GM23338 (cell line): ENCODE measurements around the gene NINJ1. TPM values are rescaled to one million over a fixed set of nuclear protein-coding genes. Genes with fewer than 3 reads are reported as not detected.

Experiments
- ATAC-seq: fragments of 200-7000 bp; cut with Tn5 transposase; 3 replicates; pipeline ENCODE4 v1.9.1; 2020
- DNase-seq: peaks from one replicate; pipeline ENCODE4 v3.0.0-alpha.2; 2015; ENCODE audit warnings: low spot score
- H2AFZ ChIP-seq: fragments of 200-600 bp; sonication (generic); 2 replicates; pipeline ENCODE4 v1.8.0; 2016; ENCODE audit warnings: antibody characterized with exemption, mild to moderate bottlenecking, moderate library complexity
- H3F3A ChIP-seq: fragments of 200-600 bp; sonication (generic); replicated peaks from 2 replicates; pipeline ENCODE4 v1.8.0; 2017; ENCODE audit warnings: antibody characterized with exemption, mixed run types, low read depth
- H3K27ac ChIP-seq: fragments of 200-600 bp; sonication (generic); 2 replicates; pipeline ENCODE4 v1.6.1; 2016; ENCODE audit warnings: low read depth
- H3K27me3 ChIP-seq: fragments of 200-600 bp; sonication (generic); 2 replicates; pipeline ENCODE4 v1.8.0; 2016; ENCODE audit warnings: mild to moderate bottlenecking, mixed run types, moderate library complexity; ENCODE audit not compliant: insufficient read depth
- H3K36me3 ChIP-seq: fragments of 200-600 bp; sonication (generic); 2 replicates; pipeline ENCODE4 v1.8.0; 2016; ENCODE audit warnings: mild to moderate bottlenecking; ENCODE audit not compliant: insufficient read depth
- H3K4me1 ChIP-seq: fragments of 200-600 bp; sonication (generic); 2 replicates; pipeline ENCODE4 v1.8.0; 2016; ENCODE audit warnings: mild to moderate bottlenecking, moderate library complexity; ENCODE audit not compliant: insufficient read depth
- H3K4me2 ChIP-seq: fragments of 200-600 bp; sonication (generic); 2 replicates; pipeline ENCODE4 v1.7.1; 2017; ENCODE audit warnings: mixed run types
- H3K4me3 ChIP-seq: fragments of 200-600 bp; sonication (generic); 2 replicates; pipeline ENCODE4 v1.6.1; 2016; ENCODE audit warnings: mixed run types
- H3K79me2 ChIP-seq: fragments of 200-600 bp; sonication (generic); replicated peaks from 2 replicates; pipeline ENCODE4 v1.8.0; 2017; ENCODE audit warnings: mild to moderate bottlenecking; ENCODE audit not compliant: insufficient read depth
- H3K9me2 ChIP-seq: fragments of 200-600 bp; sonication (generic); 2 replicates; pipeline ENCODE4 v1.8.0; 2017; ENCODE audit not compliant: insufficient read depth
- H4K20me1 ChIP-seq: fragments of 200-600 bp; sonication (generic); replicated peaks from 2 replicates; pipeline ENCODE4 v1.8.0; 2017; ENCODE audit warnings: mild to moderate bottlenecking; ENCODE audit not compliant: insufficient read depth
- H3K27ac Mint-ChIP-seq: 2 replicates; pipeline ENCODE4 v1.8.0; 2020; ENCODE audit warnings: inconsistent platforms, mild to moderate bottlenecking, moderate library complexity, mixed read lengths
- H3K27me3 Mint-ChIP-seq: 3 replicates; pipeline ENCODE4 v1.8.0; 2022; ENCODE audit warnings: low read depth, mild to moderate bottlenecking, moderate library complexity, mixed read lengths, inconsistent platforms; ENCODE audit not compliant: insufficient read depth, poor library complexity
- H3K36me3 Mint-ChIP-seq: 3 replicates; pipeline ENCODE4 v1.8.0; 2021; ENCODE audit warnings: low read depth, mild to moderate bottlenecking, inconsistent platforms, moderate library complexity, mixed read lengths
- H3K4me1 Mint-ChIP-seq: 3 replicates; pipeline ENCODE4 v1.8.0; 2020; ENCODE audit warnings: mild to moderate bottlenecking, inconsistent platforms, mixed read lengths
- H3K4me3 Mint-ChIP-seq: 3 replicates; pipeline ENCODE4 v1.8.0; 2021; ENCODE audit warnings: moderate library complexity, mild to moderate bottlenecking, inconsistent platforms, mixed read lengths
- H3K9me3 Mint-ChIP-seq: 3 replicates; pipeline ENCODE4 v1.8.0; 2020; ENCODE audit warnings: moderate library complexity, mild to moderate bottlenecking, inconsistent platforms, mixed read lengths
- CREB1 ChIP-seq: fragments of 250-450 bp; sonication (Bioruptor Pico); IDR thresholded peaks from 2 replicates; pipeline ENCODE4 v1.5.0; 2020; ENCODE audit warnings: low read depth, mild to moderate bottlenecking, moderate library complexity
- JUNB ChIP-seq: IDR thresholded peaks from one replicate; pipeline ENCODE4 v1.6.1; 2016; ENCODE audit warnings: antibody characterized with exemption; ENCODE audit not compliant: unreplicated experiment
- NANOG ChIP-seq: IDR thresholded peaks from 2 replicates; pipeline ENCODE4 v1.6.1; 2016; ENCODE audit warnings: antibody characterized with exemption, borderline replicate concordance
- POLR2AphosphoS5 ChIP-seq: IDR thresholded peaks from 2 replicates; pipeline ENCODE4 v1.6.1; 2016; ENCODE audit warnings: antibody characterized with exemption, low read depth
- STAT1 ChIP-seq: IDR thresholded peaks from one replicate; pipeline ENCODE4 v1.6.1; 2016; ENCODE audit warnings: antibody characterized with exemption; ENCODE audit not compliant: unreplicated experiment
- ZNF114 ChIP-seq: fragments of 250-450 bp; sonication (Bioruptor Pico); IDR thresholded peaks from 2 replicates; pipeline ENCODE4 v1.5.0; 2020; ENCODE audit warnings: mild to moderate bottlenecking, moderate library complexity
- ZNF331 ChIP-seq: fragments of 250-450 bp; sonication (Bioruptor Pico); IDR thresholded peaks from 2 replicates; pipeline ENCODE4 v1.5.0; 2020; ENCODE audit warnings: low read depth, mild to moderate bottlenecking, moderate library complexity
- polyA plus RNA-seq: library from polyadenylated mRNA; unstranded; fragments of >200 nt; fragmentation: Nextera tagmentation; extraction: Ambion mirVana; gene quantifications from 2 replicates; pipeline ENCODE4 v1.2.1, GENCODE V29; 2016
- total RNA-seq: library from RNA; depleted of rRNA; stranded (reverse); fragments of >200 nt; shearing (Covaris generic); gene quantifications from 2 replicates; pipeline ENCODE4 v1.2.3, GENCODE V29; 2014
- TF ChIP-seq, protein P1 (sequence below): IDR thresholded peaks from one replicate; pipeline ENCODE4 v1.6.1; 2018; ENCODE audit warnings: antibody characterized with exemption; ENCODE audit not compliant: unreplicated experiment
- TF ChIP-seq, protein P2 (sequence below), 2 experiments: fragments of 200-600 bp in 1 of 2; sonication (generic) in 1 of 2; conservative IDR thresholded peaks; 2 replicates each; pipeline versions ENCODE4 v1.5.1 to v1.6.1; 2016 to 2017; ENCODE audit warnings: antibody characterized with exemption in 2 of 2, low read depth in 2 of 2, mild to moderate bottlenecking in 2 of 2, moderate library complexity in 1 of 2
- TF ChIP-seq, protein P3 (sequence below): IDR thresholded peaks from 2 replicates; pipeline ENCODE4 v1.6.1; 2016; ENCODE audit warnings: antibody characterized with exemption
- TF ChIP-seq, protein P4 (sequence below): fragments of 250-450 bp; sonication (Bioruptor Pico); IDR thresholded peaks from 2 replicates; pipeline ENCODE4 v1.5.0; 2020; ENCODE audit warnings: mild to moderate bottlenecking, moderate library complexity

Gene NINJ1
- total and polyA plus RNA-seq, 2 experiments from 2014 or later, result 36.3 to 39.7 TPM

DNA sequence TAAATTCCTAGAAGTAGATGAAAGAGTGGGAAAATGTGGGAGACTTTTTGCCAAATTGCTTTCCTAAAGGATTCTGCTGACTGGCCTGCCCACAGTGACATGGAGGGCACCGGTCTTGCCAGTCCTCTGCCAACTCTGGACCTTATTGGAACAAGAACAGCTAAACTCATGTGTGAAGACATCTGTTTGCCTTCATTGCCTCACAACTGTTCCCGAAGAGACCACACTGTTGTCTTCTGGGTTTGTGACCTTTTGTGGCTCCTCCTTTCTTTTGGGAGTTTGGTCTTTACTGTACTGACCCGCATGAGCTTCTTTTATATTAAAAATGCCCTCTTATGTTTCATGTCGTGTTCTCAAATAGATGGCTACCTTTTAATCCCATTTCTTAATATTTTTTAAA is 33.8 kb upstream of the NINJ1 start (continued):
- TF ChIP-seq, protein P1, sequence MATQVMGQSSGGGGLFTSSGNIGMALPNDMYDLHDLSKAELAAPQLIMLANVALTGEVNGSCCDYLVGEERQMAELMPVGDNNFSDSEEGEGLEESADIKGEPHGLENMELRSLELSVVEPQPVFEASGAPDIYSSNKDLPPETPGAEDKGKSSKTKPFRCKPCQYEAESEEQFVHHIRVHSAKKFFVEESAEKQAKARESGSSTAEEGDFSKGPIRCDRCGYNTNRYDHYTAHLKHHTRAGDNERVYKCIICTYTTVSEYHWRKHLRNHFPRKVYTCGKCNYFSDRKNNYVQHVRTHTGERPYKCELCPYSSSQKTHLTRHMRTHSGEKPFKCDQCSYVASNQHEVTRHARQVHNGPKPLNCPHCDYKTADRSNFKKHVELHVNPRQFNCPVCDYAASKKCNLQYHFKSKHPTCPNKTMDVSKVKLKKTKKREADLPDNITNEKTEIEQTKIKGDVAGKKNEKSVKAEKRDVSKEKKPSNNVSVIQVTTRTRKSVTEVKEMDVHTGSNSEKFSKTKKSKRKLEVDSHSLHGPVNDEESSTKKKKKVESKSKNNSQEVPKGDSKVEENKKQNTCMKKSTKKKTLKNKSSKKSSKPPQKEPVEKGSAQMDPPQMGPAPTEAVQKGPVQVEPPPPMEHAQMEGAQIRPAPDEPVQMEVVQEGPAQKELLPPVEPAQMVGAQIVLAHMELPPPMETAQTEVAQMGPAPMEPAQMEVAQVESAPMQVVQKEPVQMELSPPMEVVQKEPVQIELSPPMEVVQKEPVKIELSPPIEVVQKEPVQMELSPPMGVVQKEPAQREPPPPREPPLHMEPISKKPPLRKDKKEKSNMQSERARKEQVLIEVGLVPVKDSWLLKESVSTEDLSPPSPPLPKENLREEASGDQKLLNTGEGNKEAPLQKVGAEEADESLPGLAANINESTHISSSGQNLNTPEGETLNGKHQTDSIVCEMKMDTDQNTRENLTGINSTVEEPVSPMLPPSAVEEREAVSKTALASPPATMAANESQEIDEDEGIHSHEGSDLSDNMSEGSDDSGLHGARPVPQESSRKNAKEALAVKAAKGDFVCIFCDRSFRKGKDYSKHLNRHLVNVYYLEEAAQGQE, result no peak

DNA sequence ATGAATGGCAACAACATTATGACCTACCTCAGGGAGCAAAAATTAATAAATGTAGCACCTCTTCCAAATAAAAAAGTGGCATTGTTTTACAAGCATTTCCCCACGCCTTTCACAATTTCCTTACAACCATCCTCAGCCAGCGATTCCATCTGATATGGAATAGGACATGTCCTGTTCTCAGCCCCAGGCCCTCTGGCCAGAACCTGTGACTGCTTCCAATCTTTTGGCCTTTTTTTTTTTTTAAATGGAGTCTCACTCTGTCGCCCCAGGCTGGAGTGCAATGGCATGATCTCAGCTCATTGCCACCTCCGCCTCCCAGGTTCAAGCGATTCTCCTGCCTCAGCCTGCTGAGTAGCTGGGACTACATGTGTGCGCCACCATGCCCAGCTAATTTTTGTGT is 33.1 kb upstream of the NINJ1 start:
- no peaks in the 10 kb centered on the region for H3K4me1 Mint-ChIP-seq
- Histone ChIP-seq H3K36me3 (no peaks in the 10 kb centered on the region), H2AFZ (no peak overlapping the region), H3K9me2 (no peaks in the 10 kb centered on the region), H3K27ac (no peak overlapping the region), H3K4me3 (no peak overlapping the region), H4K20me1 (no peaks in the 10 kb centered on the region), H3K79me2 (no peaks in the 10 kb centered on the region), H3K27me3 (no peaks in the 10 kb centered on the region), H3K4me1 (no peaks in the 10 kb centered on the region), H3F3A (no peaks in the 10 kb centered on the region), H3K4me2 (no peak overlapping the region)
- ATAC-seq (no peak), DNase-seq (no peak)
- no peaks in the 10 kb centered on the region for H3K36me3 Mint-ChIP-seq
- peaks cover 4% of the 10 kb centered on the region for H3K27me3 Mint-ChIP-seq
- no peak overlapping the region for H3K27ac Mint-ChIP-seq
- H3K9me3 Mint-ChIP-seq, result no peaks in the 10 kb centered on the region
- no peak overlapping the region for H3K4me3 Mint-ChIP-seq
- TF ChIP-seq, protein P2, sequence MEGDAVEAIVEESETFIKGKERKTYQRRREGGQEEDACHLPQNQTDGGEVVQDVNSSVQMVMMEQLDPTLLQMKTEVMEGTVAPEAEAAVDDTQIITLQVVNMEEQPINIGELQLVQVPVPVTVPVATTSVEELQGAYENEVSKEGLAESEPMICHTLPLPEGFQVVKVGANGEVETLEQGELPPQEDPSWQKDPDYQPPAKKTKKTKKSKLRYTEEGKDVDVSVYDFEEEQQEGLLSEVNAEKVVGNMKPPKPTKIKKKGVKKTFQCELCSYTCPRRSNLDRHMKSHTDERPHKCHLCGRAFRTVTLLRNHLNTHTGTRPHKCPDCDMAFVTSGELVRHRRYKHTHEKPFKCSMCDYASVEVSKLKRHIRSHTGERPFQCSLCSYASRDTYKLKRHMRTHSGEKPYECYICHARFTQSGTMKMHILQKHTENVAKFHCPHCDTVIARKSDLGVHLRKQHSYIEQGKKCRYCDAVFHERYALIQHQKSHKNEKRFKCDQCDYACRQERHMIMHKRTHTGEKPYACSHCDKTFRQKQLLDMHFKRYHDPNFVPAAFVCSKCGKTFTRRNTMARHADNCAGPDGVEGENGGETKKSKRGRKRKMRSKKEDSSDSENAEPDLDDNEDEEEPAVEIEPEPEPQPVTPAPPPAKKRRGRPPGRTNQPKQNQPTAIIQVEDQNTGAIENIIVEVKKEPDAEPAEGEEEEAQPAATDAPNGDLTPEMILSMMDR (conservative IDR thresholded peaks at IDR 0.05; ENCODE audit: low read depth in 2 of 2), result no peak
- TF ChIP-seq, protein P3, sequence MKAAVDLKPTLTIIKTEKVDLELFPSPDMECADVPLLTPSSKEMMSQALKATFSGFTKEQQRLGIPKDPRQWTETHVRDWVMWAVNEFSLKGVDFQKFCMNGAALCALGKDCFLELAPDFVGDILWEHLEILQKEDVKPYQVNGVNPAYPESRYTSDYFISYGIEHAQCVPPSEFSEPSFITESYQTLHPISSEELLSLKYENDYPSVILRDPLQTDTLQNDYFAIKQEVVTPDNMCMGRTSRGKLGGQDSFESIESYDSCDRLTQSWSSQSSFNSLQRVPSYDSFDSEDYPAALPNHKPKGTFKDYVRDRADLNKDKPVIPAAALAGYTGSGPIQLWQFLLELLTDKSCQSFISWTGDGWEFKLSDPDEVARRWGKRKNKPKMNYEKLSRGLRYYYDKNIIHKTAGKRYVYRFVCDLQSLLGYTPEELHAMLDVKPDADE, result no peak
- TF ChIP-seq POLR2AphosphoS5 (no peak), CREB1 (CRISPR knock-in tag) (no peak), JUNB (no peak), ZNF114 (CRISPR knock-in tag) (no peak), STAT1 (no peak), ZNF331 (no peak), NANOG (no peak)
- TF ChIP-seq, protein P4, sequence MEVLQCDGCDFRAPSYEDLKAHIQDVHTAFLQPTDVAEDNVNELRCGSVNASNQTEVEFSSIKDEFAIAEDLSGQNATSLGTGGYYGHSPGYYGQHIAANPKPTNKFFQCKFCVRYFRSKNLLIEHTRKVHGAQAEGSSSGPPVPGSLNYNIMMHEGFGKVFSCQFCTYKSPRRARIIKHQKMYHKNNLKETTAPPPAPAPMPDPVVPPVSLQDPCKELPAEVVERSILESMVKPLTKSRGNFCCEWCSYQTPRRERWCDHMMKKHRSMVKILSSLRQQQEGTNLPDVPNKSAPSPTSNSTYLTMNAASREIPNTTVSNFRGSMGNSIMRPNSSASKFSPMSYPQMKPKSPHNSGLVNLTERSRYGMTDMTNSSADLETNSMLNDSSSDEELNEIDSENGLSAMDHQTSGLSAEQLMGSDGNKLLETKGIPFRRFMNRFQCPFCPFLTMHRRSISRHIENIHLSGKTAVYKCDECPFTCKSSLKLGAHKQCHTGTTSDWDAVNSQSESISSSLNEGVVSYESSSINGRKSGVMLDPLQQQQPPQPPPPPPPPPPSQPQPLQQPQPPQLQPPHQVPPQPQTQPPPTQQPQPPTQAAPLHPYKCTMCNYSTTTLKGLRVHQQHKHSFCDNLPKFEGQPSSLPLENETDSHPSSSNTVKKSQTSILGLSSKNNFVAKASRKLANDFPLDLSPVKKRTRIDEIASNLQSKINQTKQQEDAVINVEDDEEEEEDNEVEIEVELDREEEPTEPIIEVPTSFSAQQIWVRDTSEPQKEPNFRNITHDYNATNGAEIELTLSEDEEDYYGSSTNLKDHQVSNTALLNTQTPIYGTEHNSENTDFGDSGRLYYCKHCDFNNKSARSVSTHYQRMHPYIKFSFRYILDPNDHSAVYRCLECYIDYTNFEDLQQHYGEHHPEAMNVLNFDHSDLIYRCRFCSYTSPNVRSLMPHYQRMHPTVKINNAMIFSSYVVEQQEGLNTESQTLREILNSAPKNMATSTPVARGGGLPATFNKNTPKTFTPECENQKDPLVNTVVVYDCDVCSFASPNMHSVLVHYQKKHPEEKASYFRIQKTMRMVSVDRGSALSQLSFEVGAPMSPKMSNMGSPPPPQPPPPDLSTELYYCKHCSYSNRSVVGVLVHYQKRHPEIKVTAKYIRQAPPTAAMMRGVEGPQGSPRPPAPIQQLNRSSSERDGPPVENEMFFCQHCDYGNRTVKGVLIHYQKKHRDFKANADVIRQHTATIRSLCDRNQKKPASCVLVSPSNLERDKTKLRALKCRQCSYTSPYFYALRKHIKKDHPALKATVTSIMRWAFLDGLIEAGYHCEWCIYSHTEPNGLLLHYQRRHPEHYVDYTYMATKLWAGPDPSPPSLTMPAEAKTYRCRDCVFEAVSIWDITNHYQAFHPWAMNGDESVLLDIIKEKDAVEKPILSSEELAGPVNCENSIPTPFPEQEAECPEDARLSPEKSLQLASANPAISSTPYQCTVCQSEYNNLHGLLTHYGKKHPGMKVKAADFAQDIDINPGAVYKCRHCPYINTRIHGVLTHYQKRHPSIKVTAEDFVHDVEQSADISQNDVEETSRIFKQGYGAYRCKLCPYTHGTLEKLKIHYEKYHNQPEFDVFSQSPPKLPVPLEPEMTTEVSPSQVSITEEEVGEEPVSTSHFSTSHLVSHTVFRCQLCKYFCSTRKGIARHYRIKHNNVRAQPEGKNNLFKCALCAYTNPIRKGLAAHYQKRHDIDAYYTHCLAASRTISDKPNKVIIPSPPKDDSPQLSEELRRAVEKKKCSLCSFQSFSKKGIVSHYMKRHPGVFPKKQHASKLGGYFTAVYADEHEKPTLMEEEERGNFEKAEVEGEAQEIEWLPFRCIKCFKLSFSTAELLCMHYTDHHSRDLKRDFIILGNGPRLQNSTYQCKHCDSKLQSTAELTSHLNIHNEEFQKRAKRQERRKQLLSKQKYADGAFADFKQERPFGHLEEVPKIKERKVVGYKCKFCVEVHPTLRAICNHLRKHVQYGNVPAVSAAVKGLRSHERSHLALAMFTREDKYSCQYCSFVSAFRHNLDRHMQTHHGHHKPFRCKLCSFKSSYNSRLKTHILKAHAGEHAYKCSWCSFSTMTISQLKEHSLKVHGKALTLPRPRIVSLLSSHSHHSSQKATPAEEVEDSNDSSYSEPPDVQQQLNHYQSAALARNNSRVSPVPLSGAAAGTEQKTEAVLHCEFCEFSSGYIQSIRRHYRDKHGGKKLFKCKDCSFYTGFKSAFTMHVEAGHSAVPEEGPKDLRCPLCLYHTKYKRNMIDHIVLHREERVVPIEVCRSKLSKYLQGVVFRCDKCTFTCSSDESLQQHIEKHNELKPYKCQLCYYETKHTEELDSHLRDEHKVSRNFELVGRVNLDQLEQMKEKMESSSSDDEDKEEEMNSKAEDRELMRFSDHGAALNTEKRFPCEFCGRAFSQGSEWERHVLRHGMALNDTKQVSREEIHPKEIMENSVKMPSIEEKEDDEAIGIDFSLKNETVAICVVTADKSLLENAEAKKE (CRISPR knock-in tag), result no peak
